CD8-positive, alpha-beta memory T cell (primary cell): ENCODE measurements around the gene ARX. TPM values are rescaled to one million over a fixed set of nuclear protein-coding genes. Genes with fewer than 3 reads are reported as not detected.

Experiments
- CTCF ChIA-PET: fragments of 350-600 bp; sonication (Branson Sonifier 250); formaldehyde crosslinking; loops from one replicate; lab custom pipeline; 2021; ENCODE audit warnings: antibody characterized with exemption; lab: Charles Lee
- POLR2A ChIA-PET: fragments of 350-600 bp; sonication (Branson Sonifier 250); formaldehyde crosslinking; loops from one replicate; lab custom pipeline; 2021; ENCODE audit warnings: antibody characterized with exemption; lab: Charles Lee
- DNase-seq, 5 donors: peaks; one replicate each; pipeline versions ENCODE4 v3.0.0 to v3.0.0-alpha.2; 2020 to 2022; ENCODE audit warnings: mixed read lengths in 1 of 5
- H3K27ac ChIP-seq: one replicate; pipeline ENCODE4 v1.7.0; 2013; ENCODE audit warnings: low read depth, mild to moderate bottlenecking, low read length, moderate library complexity
- H3K27me3 ChIP-seq: 2 replicates; pipeline ENCODE4 v1.7.0; 2013; ENCODE audit warnings: low read length, mild to moderate bottlenecking; ENCODE audit not compliant: insufficient read depth, poor library complexity, severe bottlenecking
- H3K36me3 ChIP-seq: 2 replicates; pipeline ENCODE4 v1.7.0; 2013; ENCODE audit warnings: mild to moderate bottlenecking, low read length, moderate library complexity; ENCODE audit not compliant: insufficient read depth
- H3K4me1 ChIP-seq: 2 replicates; pipeline ENCODE4 v1.7.0; 2013; ENCODE audit warnings: mild to moderate bottlenecking, low read length, moderate library complexity; ENCODE audit not compliant: insufficient read depth
- H3K4me3 ChIP-seq: 2 replicates; pipeline ENCODE4 v1.7.0; 2013; ENCODE audit warnings: mild to moderate bottlenecking, low read length
- H3K9me3 ChIP-seq: 2 replicates; pipeline ENCODE4 v1.7.0; 2013; ENCODE audit warnings: mild to moderate bottlenecking, low read length
- H3K27ac Mint-ChIP-seq, 8 donors: one replicate each; pipeline ENCODE4 v1.8.0; 2020 to 2021; ENCODE audit warnings: mixed read lengths in 8 of 8, mild to moderate bottlenecking in 6 of 8, inconsistent platforms in 3 of 8, moderate library complexity in 3 of 8
- H3K27me3 Mint-ChIP-seq, 2 donors: one replicate each; pipeline ENCODE4 v1.8.0; 2020 to 2021; ENCODE audit warnings: mixed read lengths in 2 of 2, mild to moderate bottlenecking in 1 of 2, moderate library complexity in 1 of 2
- H3K36me3 Mint-ChIP-seq, 3 donors: one replicate each; pipeline ENCODE4 v1.8.0; 2020 to 2021; ENCODE audit warnings: mixed read lengths in 3 of 3, inconsistent platforms in 1 of 3, mild to moderate bottlenecking in 1 of 3
- H3K4me1 Mint-ChIP-seq, 3 donors: one replicate each; pipeline ENCODE4 v1.8.0; 2020 to 2021; ENCODE audit warnings: mixed read lengths in 3 of 3, inconsistent platforms in 1 of 3, mild to moderate bottlenecking in 1 of 3
- H3K4me3 Mint-ChIP-seq, 7 donors: one replicate each; pipeline ENCODE4 v1.8.0; 2020 to 2021; ENCODE audit warnings: mixed read lengths in 7 of 7, mild to moderate bottlenecking in 6 of 7, moderate library complexity in 4 of 7, inconsistent platforms in 2 of 7
- H3K9me3 Mint-ChIP-seq, 5 donors: one replicate each; pipeline ENCODE4 v1.8.0; 2020 to 2022; ENCODE audit warnings: mixed read lengths in 5 of 5, mild to moderate bottlenecking in 3 of 5, moderate library complexity in 2 of 5, inconsistent platforms in 1 of 5
- polyA plus RNA-seq: library from polyadenylated mRNA; unstranded; fragments of 300-500 nt; fragmentation: Illumina TruSeq; gene quantifications from one replicate; pipeline ENCODE4 v1.2.3, GENCODE V29; 2021
- total RNA-seq, 2 experiments: library from RNA; stranded (reverse); gene quantifications; one replicate each; pipeline ENCODE4 v1.2.3, GENCODE V29; 2021

ARX gene
- total and polyA plus RNA-seq, 3 experiments from 2014 or later = not detected

DNA sequence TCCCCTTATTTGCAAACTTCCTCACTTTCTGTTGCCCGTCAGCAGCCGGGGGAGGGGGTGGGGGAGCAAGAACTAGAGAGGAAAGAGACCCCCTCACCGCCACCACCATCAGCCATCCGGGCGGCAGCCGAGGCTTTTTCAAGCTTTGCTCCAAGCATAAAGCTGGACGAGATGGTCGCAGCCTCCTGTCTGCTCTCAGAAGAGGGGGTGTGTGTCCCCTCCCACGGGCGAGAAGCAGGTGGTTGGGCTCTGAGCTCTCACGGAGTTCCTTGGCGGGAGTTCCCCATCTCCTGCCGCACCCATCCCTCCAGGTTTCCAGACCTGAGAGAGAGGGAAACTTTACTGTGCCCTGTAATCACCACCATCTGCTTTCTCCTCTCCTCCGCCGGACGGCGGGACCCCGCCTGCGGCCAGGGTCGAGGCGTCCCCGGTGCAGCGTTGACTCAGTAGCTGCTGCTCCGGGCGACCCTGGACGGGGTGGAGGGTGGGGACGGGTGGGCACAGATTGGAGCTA is 4.7 kb upstream of the ARX start:
- Histone ChIP-seq H3K9me3 (no peaks in the 10 kb centered on the region), H3K36me3 (no peaks in the 10 kb centered on the region), H3K27me3 (peaks cover 24% of the 10 kb centered on the region), H3K4me1 (no peaks in the 10 kb centered on the region), H3K4me3 (no peak overlapping the region), H3K27ac (no peak overlapping the region)
- DNase-seq = no peak
- Mint-ChIP-seq H3K9me3 (peaks cover 0 to 13% (median 5%) of the 10 kb centered on the region in 5 donors), H3K4me1 (peaks cover 24 to 47% (median 42%) of the 10 kb centered on the region in 3 donors), H3K36me3 (no peaks in the 10 kb centered on the region), H3K27ac (no peak overlapping the region), H3K4me3 (peak overlapping the region in 3 of 7 donors; percentile 38 to 57 (median 47)), H3K27me3 (peaks cover 72 to 73% of the 10 kb centered on the region in 2 donors)
- ChIA-PET CTCF (interaction anchor here (1.0 kb wide), 1 partner anchor 9 kb away, joined by 5 read pairs; no protein-coding TSS in a partner anchor), POLR2A (no interaction called here)

DNA sequence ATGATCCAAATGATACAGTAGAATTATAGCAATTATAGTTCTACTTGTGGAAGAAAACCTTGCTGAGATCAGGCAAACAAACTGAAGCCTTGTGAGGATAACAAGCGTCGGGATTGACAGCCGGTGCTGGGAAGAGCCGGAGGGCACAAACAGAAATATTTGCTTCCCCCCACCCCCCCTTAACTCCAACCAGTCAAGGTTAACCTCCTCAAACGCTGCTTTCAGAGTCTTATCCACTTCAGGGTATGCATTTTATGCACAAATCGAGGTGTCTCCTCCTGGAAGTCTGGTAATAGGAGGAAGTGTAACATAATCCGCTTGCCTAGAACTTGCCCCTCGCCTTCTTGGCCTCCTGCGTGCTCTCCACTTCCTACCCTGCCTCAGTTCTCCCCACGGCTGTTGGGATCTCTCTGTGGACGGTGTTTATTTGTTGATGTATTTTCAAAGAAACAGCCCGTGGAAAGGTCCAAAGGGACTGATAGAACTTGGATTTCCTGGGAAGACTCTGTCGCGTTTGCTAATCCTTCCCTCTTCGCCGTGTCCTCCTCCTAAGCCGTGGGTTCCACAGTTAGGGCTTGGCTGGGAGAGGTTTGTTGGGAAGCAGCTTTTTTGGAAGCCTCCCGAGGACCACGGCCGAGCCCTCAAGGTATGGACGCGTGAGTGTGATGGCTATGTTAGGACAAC is 4.1 kb upstream of the ARX start:
- H3K4me1 ChIP-seq = no peaks in the 10 kb centered on the region
- H3K9me3 ChIP-seq = no peaks in the 10 kb centered on the region
- H3K36me3 ChIP-seq = no peaks in the 10 kb centered on the region
- ChIA-PET CTCF (no interaction called here), POLR2A (no interaction called here)
- Mint-ChIP-seq H3K27me3 (peaks cover 75% of the 10 kb centered on the region in 2 donors), H3K4me3 (peak overlapping the region in 3 of 7 donors; percentile 20 to 57 (median 38)), H3K36me3 (no peaks in the 10 kb centered on the region), H3K9me3 (peaks cover 0 to 13% (median 5%) of the 10 kb centered on the region in 5 donors), H3K4me1 (peaks cover 26 to 50% (median 45%) of the 10 kb centered on the region in 3 donors), H3K27ac (no peak overlapping the region)
- H3K4me3 ChIP-seq = no peak overlapping the region
- H3K27ac ChIP-seq = no peak overlapping the region
- no peak for DNase-seq
- H3K27me3 ChIP-seq = peaks cover 24% of the 10 kb centered on the region

GRCh38 chrX:25018682-25019081 is 2.9 kb upstream of the ARX start:
- CTCF ChIA-PET = no interaction called here
- no peaks in the 10 kb centered on the region for H3K36me3 Mint-ChIP-seq
- H3K4me1 ChIP-seq = no peaks in the 10 kb centered on the region
- H3K4me1 Mint-ChIP-seq = peaks cover 28 to 50% (median 50%) of the 10 kb centered on the region in 3 donors
- no peaks in the 10 kb centered on the region for H3K36me3 ChIP-seq
- H3K9me3 ChIP-seq = no peaks in the 10 kb centered on the region
- no peak overlapping the region for H3K4me3 Mint-ChIP-seq
- H3K27me3 Mint-ChIP-seq = peaks cover 69 to 71% of the 10 kb centered on the region in 2 donors
- no peak overlapping the region for H3K27ac Mint-ChIP-seq
- peaks cover 0 to 13% (median 5%) of the 10 kb centered on the region in 5 donors for H3K9me3 Mint-ChIP-seq
- no peak for DNase-seq
- no peak overlapping the region for H3K4me3 ChIP-seq
- H3K27me3 ChIP-seq = peaks cover 24% of the 10 kb centered on the region
- POLR2A ChIA-PET = no interaction called here
- H3K27ac ChIP-seq = no peak overlapping the region

DNA sequence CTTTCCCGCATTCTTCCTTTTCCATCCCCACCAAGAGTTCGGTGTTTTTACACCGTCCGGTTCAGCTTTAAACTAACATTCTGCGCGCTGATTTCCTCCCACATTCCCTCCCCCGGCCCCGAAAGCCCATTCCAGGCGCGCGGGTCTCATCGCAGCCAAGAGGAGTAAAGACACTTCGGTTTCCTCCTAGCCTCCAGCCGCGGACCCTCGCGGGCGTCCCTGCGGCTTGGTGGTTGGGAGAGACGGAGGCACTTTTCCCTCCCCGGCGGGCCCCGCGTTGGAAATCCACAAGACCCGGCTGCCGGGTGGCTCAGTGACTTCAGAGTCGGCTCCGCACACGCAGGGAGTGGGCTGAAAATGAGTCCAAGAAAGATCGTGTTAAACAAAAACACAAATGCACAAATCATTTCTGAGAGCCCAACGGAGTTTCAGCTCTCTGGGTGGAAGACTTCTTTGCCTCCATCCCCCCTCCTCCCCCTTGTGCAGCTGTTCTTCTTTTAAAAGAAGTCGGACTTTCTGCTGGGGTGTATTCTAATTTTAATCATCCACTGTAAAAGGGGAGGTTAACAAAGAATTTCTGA is 2.0 kb upstream of the ARX start:
- peaks cover 62 to 66% of the 10 kb centered on the region in 2 donors for H3K27me3 Mint-ChIP-seq
- peaks cover 28 to 45% (median 42%) of the 10 kb centered on the region in 3 donors for H3K4me1 Mint-ChIP-seq
- H3K4me3 Mint-ChIP-seq = peak overlapping the region in 2 of 7 donors; percentile 32 to 54
- POLR2A ChIA-PET = no interaction called here
- peak overlapping the region in 1 of 8 donors; percentile 9 for H3K27ac Mint-ChIP-seq
- Histone ChIP-seq H3K27me3 (peaks cover 24% of the 10 kb centered on the region), H3K27ac (no peak overlapping the region), H3K9me3 (no peaks in the 10 kb centered on the region), H3K4me3 (no peak overlapping the region), H3K4me1 (no peaks in the 10 kb centered on the region), H3K36me3 (no peaks in the 10 kb centered on the region)
- DNase-seq = no peak
- CTCF ChIA-PET = no interaction called here
- H3K36me3 Mint-ChIP-seq = no peaks in the 10 kb centered on the region
- peaks cover 0 to 13% (median 5%) of the 10 kb centered on the region in 5 donors for H3K9me3 Mint-ChIP-seq

DNA sequence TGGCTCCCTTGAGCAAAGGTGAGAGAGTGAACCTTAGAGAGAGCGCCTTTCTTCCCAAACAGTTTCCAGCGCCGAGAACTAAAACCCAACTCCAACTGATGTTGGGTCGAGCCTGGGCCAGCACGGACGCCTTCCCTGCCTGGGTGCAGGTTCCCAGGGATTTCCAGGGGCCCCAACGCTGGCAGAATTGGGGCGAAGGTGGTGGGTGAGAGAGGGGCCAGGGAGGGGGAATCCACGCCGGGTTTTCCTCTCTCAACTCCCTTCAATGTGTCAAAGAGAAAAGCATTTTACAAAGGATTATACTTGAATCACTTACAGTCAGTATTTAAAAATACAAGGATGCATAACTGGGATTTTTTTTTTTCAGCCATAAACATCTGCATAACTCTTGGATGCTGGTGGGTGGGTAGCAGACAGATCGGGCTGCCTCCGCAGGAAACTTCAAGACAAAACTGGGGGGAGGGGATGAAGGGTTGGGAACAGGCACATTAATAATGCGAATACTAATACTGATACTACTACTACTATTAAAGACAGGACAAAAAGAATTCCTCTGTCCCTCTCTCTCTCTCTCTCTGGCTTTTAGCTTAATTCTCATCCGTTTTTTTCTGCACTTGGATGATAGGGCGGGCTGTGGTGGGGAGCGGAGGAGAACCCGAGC is 1.3 kb upstream of the ARX start:
- POLR2A ChIA-PET = no interaction called here
- Mint-ChIP-seq H3K4me1 (peaks cover 25 to 40% (median 39%) of the 10 kb centered on the region in 3 donors), H3K27ac (peak overlapping the region in 2 of 8 donors; percentile 9 to 89), H3K36me3 (no peaks in the 10 kb centered on the region), H3K9me3 (peaks cover 0 to 13% (median 5%) of the 10 kb centered on the region in 5 donors), H3K4me3 (no peak overlapping the region), H3K27me3 (peaks cover 57 to 63% of the 10 kb centered on the region in 2 donors)
- peaks cover 24% of the 10 kb centered on the region for H3K27me3 ChIP-seq
- no peaks in the 10 kb centered on the region for H3K9me3 ChIP-seq
- H3K27ac ChIP-seq = no peak overlapping the region
- CTCF ChIA-PET = no interaction called here
- H3K4me1 ChIP-seq = no peaks in the 10 kb centered on the region
- H3K4me3 ChIP-seq = no peak overlapping the region
- DNase-seq = no peak
- H3K36me3 ChIP-seq = no peaks in the 10 kb centered on the region

DNA sequence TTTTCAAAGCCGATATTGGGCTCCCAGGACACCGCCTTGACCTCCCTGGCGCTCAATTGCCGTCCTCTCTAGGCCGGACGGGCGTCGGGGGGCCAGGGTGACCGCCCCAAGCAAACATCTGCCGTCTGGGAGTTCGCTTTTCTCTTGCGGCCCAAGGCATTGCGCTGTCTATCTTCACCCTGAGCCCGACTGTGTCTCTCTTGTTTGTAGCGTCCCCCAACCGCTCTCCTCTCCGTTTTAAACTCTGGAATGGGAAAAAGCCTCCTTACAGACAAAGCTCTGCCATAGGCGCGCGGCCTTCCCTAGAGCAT is 551 bp upstream of the ARX start:
- CTCF ChIA-PET = no interaction called here
- no peak overlapping the region for H3K27ac Mint-ChIP-seq
- no peak for DNase-seq
- Histone ChIP-seq H3K4me3 (no peak overlapping the region), H3K9me3 (no peaks in the 10 kb centered on the region), H3K36me3 (no peaks in the 10 kb centered on the region), H3K27ac (no peak overlapping the region), H3K4me1 (no peaks in the 10 kb centered on the region), H3K27me3 (peaks cover 20% of the 10 kb centered on the region)
- peaks cover 0 to 8% (median 5%) of the 10 kb centered on the region in 5 donors for H3K9me3 Mint-ChIP-seq
- peaks cover 56 to 60% of the 10 kb centered on the region in 2 donors for H3K27me3 Mint-ChIP-seq
- H3K36me3 Mint-ChIP-seq = no peaks in the 10 kb centered on the region
- POLR2A ChIA-PET = no interaction called here
- H3K4me3 Mint-ChIP-seq = no peak overlapping the region
- H3K4me1 Mint-ChIP-seq = peaks cover 19 to 36% (median 32%) of the 10 kb centered on the region in 3 donors

GRCh38 chrX:25014366-25014838 is 1.4 kb downstream of the ARX start:
- H3K36me3 Mint-ChIP-seq = no peaks in the 10 kb centered on the region
- ChIA-PET CTCF (no interaction called here), POLR2A (no interaction called here)
- H3K9me3 Mint-ChIP-seq = peaks cover 0 to 8% (median 2%) of the 10 kb centered on the region in 5 donors
- H3K27ac Mint-ChIP-seq = no peak overlapping the region
- Histone ChIP-seq H3K27me3 (peaks cover 9% of the 10 kb centered on the region), H3K4me1 (no peaks in the 10 kb centered on the region), H3K27ac (no peak overlapping the region), H3K9me3 (no peaks in the 10 kb centered on the region), H3K4me3 (no peak overlapping the region), H3K36me3 (no peaks in the 10 kb centered on the region)
- peaks cover 14 to 28% (median 19%) of the 10 kb centered on the region in 3 donors for H3K4me1 Mint-ChIP-seq
- no peak for DNase-seq
- peak overlapping the region; percentile 44 to 77 (median 57) for H3K4me3 Mint-ChIP-seq
- peaks cover 47 to 61% of the 10 kb centered on the region in 2 donors for H3K27me3 Mint-ChIP-seq
